ENCODE results near the gene SYAP1.

DNA sequence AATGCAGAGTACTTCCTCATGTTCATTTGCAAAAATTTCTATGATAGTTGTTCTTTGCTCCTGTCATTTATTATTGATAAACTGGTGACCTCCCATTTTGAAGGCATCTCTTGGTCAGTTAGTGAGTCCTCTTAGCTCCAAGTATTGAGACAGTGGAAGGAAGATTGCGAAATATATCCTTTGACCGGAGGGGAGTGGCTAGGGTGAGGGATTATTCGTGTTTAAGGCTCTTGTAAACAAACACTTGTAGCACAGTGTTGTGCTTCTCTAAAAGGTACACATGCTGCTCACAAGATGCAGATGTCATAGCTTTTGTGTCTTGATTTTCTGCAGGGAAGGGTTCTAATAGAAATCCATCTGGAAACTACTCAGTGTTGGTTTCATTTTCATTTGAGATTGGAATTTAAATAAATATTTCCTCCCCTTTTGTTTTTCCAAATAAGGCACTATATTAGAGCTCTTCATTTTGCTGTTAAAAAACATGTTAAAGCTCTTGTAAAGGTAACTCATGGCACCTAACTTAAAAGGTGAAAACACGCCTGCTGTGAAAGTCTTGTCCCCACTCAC lies 88.6 kb downstream of the SYAP1 start:
- TF ChIP-seq, protein P1, sequence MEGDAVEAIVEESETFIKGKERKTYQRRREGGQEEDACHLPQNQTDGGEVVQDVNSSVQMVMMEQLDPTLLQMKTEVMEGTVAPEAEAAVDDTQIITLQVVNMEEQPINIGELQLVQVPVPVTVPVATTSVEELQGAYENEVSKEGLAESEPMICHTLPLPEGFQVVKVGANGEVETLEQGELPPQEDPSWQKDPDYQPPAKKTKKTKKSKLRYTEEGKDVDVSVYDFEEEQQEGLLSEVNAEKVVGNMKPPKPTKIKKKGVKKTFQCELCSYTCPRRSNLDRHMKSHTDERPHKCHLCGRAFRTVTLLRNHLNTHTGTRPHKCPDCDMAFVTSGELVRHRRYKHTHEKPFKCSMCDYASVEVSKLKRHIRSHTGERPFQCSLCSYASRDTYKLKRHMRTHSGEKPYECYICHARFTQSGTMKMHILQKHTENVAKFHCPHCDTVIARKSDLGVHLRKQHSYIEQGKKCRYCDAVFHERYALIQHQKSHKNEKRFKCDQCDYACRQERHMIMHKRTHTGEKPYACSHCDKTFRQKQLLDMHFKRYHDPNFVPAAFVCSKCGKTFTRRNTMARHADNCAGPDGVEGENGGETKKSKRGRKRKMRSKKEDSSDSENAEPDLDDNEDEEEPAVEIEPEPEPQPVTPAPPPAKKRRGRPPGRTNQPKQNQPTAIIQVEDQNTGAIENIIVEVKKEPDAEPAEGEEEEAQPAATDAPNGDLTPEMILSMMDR (conservative IDR thresholded peaks at IDR 0.05): no peak
- no peak for TF ChIP-seq ZFX (IDR thresholded peaks at IDR 0.05)

All from C4-2B (cell line).